HepG2 (cell line): Measurements from ENCODE around the gene KRTAP2-3. TPM values are rescaled to one million over a fixed set of nuclear protein-coding genes. Genes with fewer than 3 reads are reported as not detected.
A peak's percentile ranks its signal among the peaks of the same experiment; 100 is the strongest.

ENCODE experiments used
- ATAC-seq: fragments of 200-7000 bp; cut with Tn5 transposase; 3 replicates; pipeline ENCODE4 v1.9.1; 2020; ENCODE audit warnings: mild to moderate bottlenecking, moderate library complexity
- BruUV-seq: library from RNA; stranded (reverse); fragments of 400-500 nt; replicated peaks from 2 replicates; lab custom pipeline; 2021; lab: Mats Ljungman, UMichigan
- CTCF ChIA-PET: fragments of 300-600 bp; formaldehyde crosslinking; extraction: SDS; loops from one replicate; lab custom pipeline; 2021; ENCODE audit warnings: low total read pairs, inconsistent platforms, low intra/inter-chr PET ratio; lab: Yijun Ruan, JAX
- POLR2A ChIA-PET: fragments of 350-600 bp; sonication (Branson Sonifier 250); formaldehyde crosslinking; loops from one replicate; lab custom pipeline; 2020; ENCODE audit warnings: antibody characterized with exemption, inconsistent platforms; lab: Yijun Ruan, JAX
- DNase-seq: peaks from one replicate; pipeline ENCODE4 v3.0.0-alpha.2; 2015; ENCODE audit warnings: low spot score
- FAIRE-seq: peaks from 3 replicates; lab custom pipeline; 2011; peaks lifted over from hg19 to GRCh38; lab: Jason Lieb, UNC
- H2AFZ ChIP-seq: one replicate; pipeline ENCODE4 v1.6.1; 2011; ENCODE audit warnings: low read length, inconsistent platforms
- H3K27ac ChIP-seq: fragments of 300-600 bp; 3 replicates; pipeline ENCODE4 v1.8.0; 2011; ENCODE audit warnings: mixed run types, mild to moderate bottlenecking, mixed read lengths, low read length, inconsistent platforms; ENCODE audit not compliant: insufficient read depth; ENCODE audit errors: extremely low read length
- H3K27me3 ChIP-seq, 2 experiments: fragments of 200-600 bp in 1 of 2; 2 replicates in 1 of 2; 3 replicates in 1 of 2; pipeline versions ENCODE4 v1.6.0 to v1.8.0; 2011; ENCODE audit warnings: low read length in 2 of 2, mild to moderate bottlenecking in 2 of 2, moderate library complexity in 2 of 2, inconsistent platforms in 1 of 2; ENCODE audit not compliant: insufficient read depth in 2 of 2, control insufficient read depth in 1 of 2
- H3K36me3 ChIP-seq, 2 experiments: fragments of 200-600 bp in 1 of 2; replicated peaks in 1 of 2; 2 replicates in 1 of 2; 3 replicates in 1 of 2; pipeline versions ENCODE4 v1.5.1 to v1.8.0; 2011; ENCODE audit warnings: low read length in 2 of 2, inconsistent platforms in 1 of 2; ENCODE audit not compliant: insufficient read depth in 2 of 2, control insufficient read depth in 1 of 2
- H3K4me1 ChIP-seq: 2 replicates; pipeline ENCODE4 v1.5.1; 2012; ENCODE audit warnings: low read length, inconsistent platforms; ENCODE audit not compliant: insufficient read depth
- H3K4me2 ChIP-seq: 2 replicates; pipeline ENCODE4 v1.6.0; 2011; ENCODE audit warnings: low read depth, low read length, inconsistent platforms
- H3K4me3 ChIP-seq, 3 experiments: fragments of 200-600 bp in 1 of 3; sonication (generic), shearing (Covaris generic) in 1 of 3; replicated peaks in 1 of 3; 2 replicates each; pipeline ENCODE4 v1.5.1; 2011 to 2016; ENCODE audit warnings: low read length in 3 of 3, inconsistent platforms in 2 of 3, low read depth in 2 of 3, mild to moderate bottlenecking in 2 of 3, control low read depth in 1 of 3, mixed read lengths in 1 of 3; ENCODE audit not compliant: insufficient read depth in 1 of 3
- H3K79me2 ChIP-seq: one replicate; pipeline ENCODE4 v1.6.1; 2011; ENCODE audit warnings: low read length, inconsistent platforms; ENCODE audit not compliant: insufficient read depth
- H3K9ac ChIP-seq: 2 replicates; pipeline ENCODE4 v1.6.0; 2011; ENCODE audit warnings: mild to moderate bottlenecking, low read depth, low read length, inconsistent platforms; ENCODE audit not compliant: insufficient read depth
- H3K9me3 ChIP-seq: 2 replicates; pipeline ENCODE4 v1.5.1; 2012; ENCODE audit warnings: mild to moderate bottlenecking, low read length
- H4K20me1 ChIP-seq: 2 replicates; pipeline ENCODE4 v1.6.0; 2011; ENCODE audit warnings: inconsistent platforms, mild to moderate bottlenecking, low read length, moderate library complexity; ENCODE audit not compliant: insufficient read depth
- HNRNPK ChIP-seq: fragments of 200-400 bp; formaldehyde crosslinking; IDR thresholded peaks from 2 replicates; pipeline ENCODE4 v1.6.1; 2018; ENCODE audit warnings: low read length, low read depth, moderate library complexity, mild to moderate bottlenecking; ENCODE audit not compliant: poor library complexity, severe bottlenecking
- ZNF598 ChIP-seq: sonication (generic); formaldehyde crosslinking; IDR thresholded peaks from 2 replicates; pipeline ENCODE4 v1.5.1; 2020; ENCODE audit warnings: mild to moderate bottlenecking, missing genetic modification reagents, borderline replicate concordance
- ZNF703 ChIP-seq: sonication (generic); formaldehyde crosslinking; IDR thresholded peaks from 2 replicates; pipeline ENCODE4 v1.5.1; 2020; ENCODE audit warnings: missing genetic modification reagents, mild to moderate bottlenecking, moderate library complexity, borderline replicate concordance
- WGBS: methylation state at CpG from one replicate; pipeline ENCODE4 v1.1.6; 2017; ENCODE audit warnings: low lambda C conversion rate; 5-methylcytosine and 5-hydroxymethylcytosine counted together
- in situ Hi-C: cut with HindIII; loops from 2 replicates; pipeline ENCODE4 v1.10.0; 2017; ENCODE audit warnings: low pct_unique_long_range_greater_than_20kb; ENCODE audit not compliant: extremely low pct_ligation_motif_present
- intact Hi-C: fragments of 100-400 bp; cut with micrococcal nuclease; formaldehyde crosslinking; loops from one replicate; pipeline ENCODE4 v1.10.0; 2022; ENCODE audit not compliant: unreplicated experiment
- polyA plus RNA-seq, 8 experiments: library from polyadenylated mRNA; depleted of rRNA in 3 of 8; stranded (reverse) in 7 of 8; unstranded in 1 of 8; fragments of >200 nt; fragmentation: Illumina TruSeq in 4 of 8; extraction: Trizol in 4 of 8; gene quantifications; 2 replicates each; pipeline versions ENCODE4 v1.2.1 to v1.2.3, GENCODE V29; 2011 to 2016; ENCODE audit warnings: low read depth in 4 of 8, missing spikeins in 1 of 8, mixed read lengths in 1 of 8; ENCODE audit not compliant: insufficient read depth in 1 of 8
- total RNA-seq, 5 experiments: library from RNA; depleted of rRNA; stranded (reverse); fragments of >200 nt; fragmentation: Illumina TruSeq; extraction: Trizol; gene quantifications; 2 replicates each; pipeline ENCODE4 v1.2.3, GENCODE V29; 2016; ENCODE audit warnings: low read depth in 1 of 5
- TF ChIP-seq, protein P1 (sequence below): sonication (generic); formaldehyde crosslinking; IDR thresholded peaks from 2 replicates; pipeline ENCODE4 v1.5.0; 2020; ENCODE audit warnings: missing genetic modification reagents

Gene KRTAP2-3
- total and polyA plus RNA-seq, 2 of the 13 experiments (the other 11 are each of a cell fraction or from before 2014, with no cell fraction given), result 0.25 TPM; not detected in 1

GRCh38 chr17:41064301-41064700 lies 4.4 kb upstream of the KRTAP2-3 start:
- no peak overlapping the region for H2AFZ ChIP-seq
- ATAC-seq (no peak), FAIRE-seq (no peak), DNase-seq (no peak)
- no peak overlapping the region for H3K4me2 ChIP-seq
- H3K27me3 ChIP-seq, result no peaks in the 10 kb centered on the region
- H4K20me1 ChIP-seq, result no peaks in the 10 kb centered on the region
- intact Hi-C loops, result no loop called here
- H3K36me3 ChIP-seq, result no peaks in the 10 kb centered on the region
- peaks cover 40% of the 10 kb centered on the region for H3K4me1 ChIP-seq
- BruUV-seq, result no TSS peak
- H3K9me3 ChIP-seq, result no peaks in the 10 kb centered on the region
- 91% methylated on average over 1 of the region's 1 CpG for WGBS
- no peak overlapping the region for H3K4me3 ChIP-seq
- POLR2A ChIA-PET, result no interaction called here
- H3K27ac ChIP-seq, result no peak overlapping the region
- H3K9ac ChIP-seq, result no peak overlapping the region
- no peaks in the 10 kb centered on the region for H3K79me2 ChIP-seq
- TF ChIP-seq ZNF598 (CRISPR knock-in tag), result no peak
- TF ChIP-seq, protein P1, sequence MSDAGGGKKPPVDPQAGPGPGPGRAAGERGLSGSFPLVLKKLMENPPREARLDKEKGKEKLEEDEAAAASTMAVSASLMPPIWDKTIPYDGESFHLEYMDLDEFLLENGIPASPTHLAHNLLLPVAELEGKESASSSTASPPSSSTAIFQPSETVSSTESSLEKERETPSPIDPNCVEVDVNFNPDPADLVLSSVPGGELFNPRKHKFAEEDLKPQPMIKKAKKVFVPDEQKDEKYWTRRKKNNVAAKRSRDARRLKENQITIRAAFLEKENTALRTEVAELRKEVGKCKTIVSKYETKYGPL (CRISPR knock-in tag), result no peak
- CTCF ChIA-PET, result no interaction called here
- in situ Hi-C loops, result no loop called here

GRCh38 chr17:41063449-41063848 lies 3.5 kb upstream of the KRTAP2-3 start:
- Histone ChIP-seq H3K79me2 (no peaks in the 10 kb centered on the region), H3K4me1 (peaks cover 49% of the 10 kb centered on the region), H3K27me3 (no peaks in the 10 kb centered on the region), H3K4me3 (no peak overlapping the region), H3K27ac (no peak overlapping the region), H3K36me3 (no peaks in the 10 kb centered on the region), H2AFZ (no peak overlapping the region), H4K20me1 (no peaks in the 10 kb centered on the region), H3K9ac (no peak overlapping the region), H3K4me2 (no peak overlapping the region), H3K9me3 (no peaks in the 10 kb centered on the region)
- POLR2A ChIA-PET, result no interaction called here
- 53% methylated on average over 4 of the region's 4 CpGs for WGBS
- CTCF ChIA-PET, result no interaction called here
- BruUV-seq, result no TSS peak
- DNase-seq (peak; percentile 23), ATAC-seq (no peak), FAIRE-seq (no peak)
- intact Hi-C loops, result no loop called here
- in situ Hi-C loops, result no loop called here
- TF ChIP-seq ZNF703 (CRISPR knock-in tag) (no peak), HNRNPK (no peak)
